Body of pancreas (tissue), 4 donors: ENCODE data around the gene ADTRP.

ENCODE experiments used
- POLR2A ChIP-seq, 3 donors: fragments of 450-650 bp; IDR thresholded peaks; one replicate each; pipeline ENCODE4 v1.6.1; 2016; ENCODE audit warnings: antibody characterized with exemption in 3 of 3, mild to moderate bottlenecking in 2 of 3
- TF ChIP-seq, protein P1 (sequence below), 7 experiments: fragments of 450-650 bp in 4 of 7; fragments of 200-600 bp in 3 of 7; sonication (generic) in 3 of 7; IDR thresholded peaks; one replicate each; pipeline ENCODE4 v1.5.1; 2016 to 2019; ENCODE audit warnings: antibody characterized with exemption in 7 of 7

- TF ChIP-seq, protein P1, sequence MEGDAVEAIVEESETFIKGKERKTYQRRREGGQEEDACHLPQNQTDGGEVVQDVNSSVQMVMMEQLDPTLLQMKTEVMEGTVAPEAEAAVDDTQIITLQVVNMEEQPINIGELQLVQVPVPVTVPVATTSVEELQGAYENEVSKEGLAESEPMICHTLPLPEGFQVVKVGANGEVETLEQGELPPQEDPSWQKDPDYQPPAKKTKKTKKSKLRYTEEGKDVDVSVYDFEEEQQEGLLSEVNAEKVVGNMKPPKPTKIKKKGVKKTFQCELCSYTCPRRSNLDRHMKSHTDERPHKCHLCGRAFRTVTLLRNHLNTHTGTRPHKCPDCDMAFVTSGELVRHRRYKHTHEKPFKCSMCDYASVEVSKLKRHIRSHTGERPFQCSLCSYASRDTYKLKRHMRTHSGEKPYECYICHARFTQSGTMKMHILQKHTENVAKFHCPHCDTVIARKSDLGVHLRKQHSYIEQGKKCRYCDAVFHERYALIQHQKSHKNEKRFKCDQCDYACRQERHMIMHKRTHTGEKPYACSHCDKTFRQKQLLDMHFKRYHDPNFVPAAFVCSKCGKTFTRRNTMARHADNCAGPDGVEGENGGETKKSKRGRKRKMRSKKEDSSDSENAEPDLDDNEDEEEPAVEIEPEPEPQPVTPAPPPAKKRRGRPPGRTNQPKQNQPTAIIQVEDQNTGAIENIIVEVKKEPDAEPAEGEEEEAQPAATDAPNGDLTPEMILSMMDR (IDR thresholded peaks at IDR 0.05): no peak
- TF ChIP-seq POLR2A (IDR thresholded peaks at IDR 0.05): no peak
Observed at GRCh38 chr6:11761744-11762620, 16.6 kb downstream of the ADTRP start.
